ENCODE results near the gene SLC9A9. TPM values are rescaled to one million over a fixed set of nuclear protein-coding genes. Genes with fewer than 3 reads are reported as not detected.

SLC9A9 gene
- polyA plus RNA-seq, 1 experiment, result 2.4 TPM

DNA sequence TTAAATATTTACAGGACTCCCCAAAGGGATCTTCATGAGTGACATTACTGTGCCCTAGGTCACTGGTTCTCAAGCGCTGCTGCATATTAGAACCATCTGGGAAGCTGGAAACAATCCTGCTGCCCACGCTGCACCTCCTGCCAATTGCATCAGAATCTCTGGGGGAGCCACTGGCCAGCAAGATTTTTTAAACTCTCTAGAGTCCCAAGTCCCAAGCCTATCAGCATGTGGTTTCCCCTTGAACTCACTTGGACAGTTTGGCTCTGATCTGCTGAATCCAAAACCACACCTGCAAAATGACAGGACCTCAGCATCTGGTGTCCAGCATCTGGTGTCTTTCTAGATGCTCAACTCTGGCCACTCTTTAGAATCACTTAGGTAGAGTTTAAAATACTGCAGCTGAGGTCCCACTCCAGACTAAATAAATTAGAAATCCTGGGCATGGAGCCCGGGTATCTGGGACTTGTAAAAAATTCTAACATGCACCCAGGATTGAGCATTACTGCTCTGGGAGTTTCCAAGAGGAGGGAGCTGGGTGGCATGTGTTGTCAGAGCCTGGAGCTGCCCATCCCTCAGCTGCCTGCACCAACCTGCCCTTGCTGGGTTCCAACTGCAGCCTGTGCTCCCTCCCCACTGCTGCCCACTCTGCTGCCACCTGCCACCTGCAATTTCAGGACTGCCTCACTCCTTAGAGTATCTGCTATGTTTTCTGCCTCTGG, 311.3 kb downstream of the SLC9A9 start:
- TF ChIP-seq, protein P1, sequence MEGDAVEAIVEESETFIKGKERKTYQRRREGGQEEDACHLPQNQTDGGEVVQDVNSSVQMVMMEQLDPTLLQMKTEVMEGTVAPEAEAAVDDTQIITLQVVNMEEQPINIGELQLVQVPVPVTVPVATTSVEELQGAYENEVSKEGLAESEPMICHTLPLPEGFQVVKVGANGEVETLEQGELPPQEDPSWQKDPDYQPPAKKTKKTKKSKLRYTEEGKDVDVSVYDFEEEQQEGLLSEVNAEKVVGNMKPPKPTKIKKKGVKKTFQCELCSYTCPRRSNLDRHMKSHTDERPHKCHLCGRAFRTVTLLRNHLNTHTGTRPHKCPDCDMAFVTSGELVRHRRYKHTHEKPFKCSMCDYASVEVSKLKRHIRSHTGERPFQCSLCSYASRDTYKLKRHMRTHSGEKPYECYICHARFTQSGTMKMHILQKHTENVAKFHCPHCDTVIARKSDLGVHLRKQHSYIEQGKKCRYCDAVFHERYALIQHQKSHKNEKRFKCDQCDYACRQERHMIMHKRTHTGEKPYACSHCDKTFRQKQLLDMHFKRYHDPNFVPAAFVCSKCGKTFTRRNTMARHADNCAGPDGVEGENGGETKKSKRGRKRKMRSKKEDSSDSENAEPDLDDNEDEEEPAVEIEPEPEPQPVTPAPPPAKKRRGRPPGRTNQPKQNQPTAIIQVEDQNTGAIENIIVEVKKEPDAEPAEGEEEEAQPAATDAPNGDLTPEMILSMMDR (IDR thresholded peaks at IDR 0.05; ENCODE audit: insufficient read depth, low read depth, low read length), result no peak
- no peaks in the 10 kb centered on the region for H3K36me3 ChIP-seq (ENCODE audit: control insufficient read depth, insufficient read depth, low read length)
- ChIA-PET POLR2A (no interaction called here), CTCF (interaction anchor here (1.0 to 1.5 kb wide), 3 partner anchors 14 to 416 kb away, joined by 3 read pairs; no protein-coding TSS in a partner anchor)
- H3K27me3 ChIP-seq (ENCODE audit: control insufficient read depth, insufficient read depth, low read length), result no peaks in the 10 kb centered on the region
- peak; percentile 26 for DNase-seq (ENCODE audit: low read depth)
- H3K4me3 ChIP-seq (ENCODE audit: low read depth, low read length), result no peak overlapping the region

DNA sequence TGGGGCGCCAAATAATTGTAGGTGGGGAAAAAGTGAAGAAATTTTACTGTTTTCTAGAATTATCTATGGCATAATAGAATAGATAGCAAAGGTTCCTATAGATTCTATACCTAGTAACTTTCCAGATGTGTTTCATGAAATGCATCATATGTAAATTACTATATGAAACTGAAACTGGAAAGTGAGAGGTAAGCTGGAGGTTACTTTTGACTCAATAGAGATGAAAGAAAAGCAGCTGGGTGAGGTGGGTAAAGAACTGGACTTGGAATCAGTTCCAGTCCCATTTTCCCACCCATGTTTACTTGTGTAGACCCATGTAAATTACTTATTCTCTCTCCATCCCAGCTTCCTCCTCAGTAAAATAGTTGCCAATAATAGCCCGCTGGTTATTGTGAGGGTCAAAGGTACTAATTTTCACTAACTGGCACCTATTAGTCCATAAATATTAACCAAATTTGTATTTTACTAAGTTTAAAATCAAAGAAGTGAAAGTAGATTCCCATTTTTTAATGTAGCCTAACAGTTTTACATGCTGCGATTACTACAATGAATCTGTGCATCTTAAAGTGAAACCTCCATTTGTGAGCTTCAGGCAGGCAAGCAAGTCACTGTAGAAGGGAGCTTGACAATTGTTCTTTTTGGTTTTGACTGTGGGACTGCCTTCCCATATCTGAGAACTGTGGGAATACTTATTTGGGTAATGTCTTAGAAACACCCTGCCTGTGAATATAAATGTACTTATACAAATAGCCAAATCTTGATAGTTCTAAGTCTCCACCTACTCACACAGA, 312.1 kb downstream of the SLC9A9 start:
- TF ChIP-seq, protein P1 (IDR thresholded peaks at IDR 0.05; ENCODE audit: insufficient read depth, low read depth, low read length), result no peak
- Histone ChIP-seq H3K4me3 (ENCODE audit: low read depth, low read length) (no peak overlapping the region), H3K27me3 (ENCODE audit: control insufficient read depth, insufficient read depth, low read length) (no peaks in the 10 kb centered on the region), H3K36me3 (ENCODE audit: control insufficient read depth, insufficient read depth, low read length) (no peaks in the 10 kb centered on the region)
- ChIA-PET POLR2A (no interaction called here), CTCF (interaction anchor here (1.1 to 1.5 kb wide), 2 partner anchors 13 to 415 kb away, joined by 3 read pairs; no protein-coding TSS in a partner anchor)
- no peak for DNase-seq (ENCODE audit: low read depth)

DNA sequence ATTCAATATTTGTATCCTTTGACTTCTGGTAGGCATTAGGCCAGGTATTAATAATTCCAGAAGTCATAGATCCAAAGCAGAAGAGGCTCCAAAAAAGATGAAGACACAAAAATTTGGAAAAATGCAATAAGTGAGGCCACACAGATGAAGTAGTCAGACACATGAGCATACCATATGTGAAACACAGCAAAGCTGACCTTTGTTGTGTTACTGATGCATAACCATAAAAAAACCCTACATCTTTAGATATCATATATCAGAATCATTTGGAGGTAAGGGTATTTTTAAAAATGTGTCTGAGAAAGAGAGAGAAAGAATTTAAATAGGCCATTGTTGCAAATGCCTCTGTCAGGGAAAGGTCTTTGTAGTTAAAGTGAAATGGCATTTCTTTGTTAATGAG, 314.9 kb downstream of the SLC9A9 start:
- ChIA-PET CTCF (no interaction called here), POLR2A (no interaction called here)
- no peaks in the 10 kb centered on the region for H3K36me3 ChIP-seq (ENCODE audit: control insufficient read depth, insufficient read depth, low read length)
- no peak overlapping the region for H3K4me3 ChIP-seq (ENCODE audit: low read depth, low read length)
- no peaks in the 10 kb centered on the region for H3K27me3 ChIP-seq (ENCODE audit: control insufficient read depth, insufficient read depth, low read length)
- DNase-seq (ENCODE audit: low read depth), result no peak
- TF ChIP-seq, protein P1 (IDR thresholded peaks at IDR 0.05; ENCODE audit: insufficient read depth, low read depth, low read length), result no peak

DNA sequence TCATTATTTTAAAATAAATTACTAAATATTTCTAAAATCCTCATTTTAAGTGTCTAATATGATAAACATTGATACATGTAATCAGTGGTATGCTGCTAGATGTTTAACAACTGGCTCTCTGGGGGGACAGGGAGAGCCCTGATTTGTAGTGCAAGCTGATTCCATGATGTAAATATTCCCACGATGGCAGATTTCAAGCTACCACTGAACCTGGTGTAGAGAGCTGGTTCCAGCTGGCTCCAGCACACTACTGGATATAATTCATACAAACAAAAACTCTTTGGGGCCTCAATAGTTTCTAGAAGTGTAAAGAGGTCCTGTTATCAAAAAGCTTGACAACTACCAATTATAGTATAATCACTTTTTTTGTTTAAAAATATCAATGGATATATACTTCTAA, 316.2 kb downstream of the SLC9A9 start:
- ChIA-PET POLR2A (interaction anchor here (0.5 kb wide), 1 partner anchor 264 kb away, joined by 5 read pairs; no protein-coding TSS in a partner anchor), CTCF (no interaction called here)
- H3K36me3 ChIP-seq (ENCODE audit: control insufficient read depth, insufficient read depth, low read length), result no peaks in the 10 kb centered on the region
- DNase-seq (ENCODE audit: low read depth), result no peak
- no peak overlapping the region for H3K4me3 ChIP-seq (ENCODE audit: low read depth, low read length)
- no peaks in the 10 kb centered on the region for H3K27me3 ChIP-seq (ENCODE audit: control insufficient read depth, insufficient read depth, low read length)
- TF ChIP-seq, protein P1 (IDR thresholded peaks at IDR 0.05; ENCODE audit: insufficient read depth, low read depth, low read length), result no peak

DNA sequence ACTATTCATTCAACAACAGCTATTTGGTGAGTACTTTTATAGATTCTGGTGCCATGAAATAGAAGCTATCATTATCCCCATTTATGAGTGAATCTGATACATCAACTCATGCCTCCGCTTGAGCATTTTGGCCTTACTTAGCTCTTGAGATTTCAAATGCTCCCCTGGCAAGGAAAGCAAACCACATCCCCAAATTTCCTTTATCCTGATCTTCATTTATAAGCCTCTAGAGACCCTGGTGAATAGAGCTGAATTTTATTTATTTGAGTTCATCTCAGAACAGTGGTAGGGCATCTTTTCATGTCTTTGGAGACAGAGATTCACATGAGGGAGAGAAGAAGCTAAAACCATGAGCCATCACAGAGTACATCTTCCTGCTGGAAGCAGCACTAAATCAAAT, 317.2 kb downstream of the SLC9A9 start:
- TF ChIP-seq, protein P1 (IDR thresholded peaks at IDR 0.05; ENCODE audit: insufficient read depth, low read depth, low read length), result no peak
- ChIA-PET CTCF (interaction anchor here (1.1 to 1.5 kb wide), 2 partner anchors 10 to 410 kb away, joined by 3 read pairs; no protein-coding TSS in a partner anchor), POLR2A (no interaction called here)
- H3K27me3 ChIP-seq (ENCODE audit: control insufficient read depth, insufficient read depth, low read length), result no peaks in the 10 kb centered on the region
- DNase-seq (ENCODE audit: low read depth), result no peak
- H3K4me3 ChIP-seq (ENCODE audit: low read depth, low read length), result no peak overlapping the region
- H3K36me3 ChIP-seq (ENCODE audit: control insufficient read depth, insufficient read depth, low read length), result no peaks in the 10 kb centered on the region
